ENCODE data around the gene RPS6KB2.
"Not testable (repeated sequence)": the region's sequence is repeated elsewhere in the genome, so short reads cannot be mapped to it uniquely, and the experiment has no call there.

RPS6KB2 gene

GRCh38 chr11:67397986-67398660, 30.2 kb upstream of the RPS6KB2 start:
- DNase-seq = no peak

- no peak for DNase-seq
Measured at GRCh38 chr11:67398661-67399563, 29.4 kb upstream of the RPS6KB2 start.

- DNase-seq = no peak
Measured at GRCh38 chr11:67400251-67400941, 27.9 kb upstream of the RPS6KB2 start.

DNA sequence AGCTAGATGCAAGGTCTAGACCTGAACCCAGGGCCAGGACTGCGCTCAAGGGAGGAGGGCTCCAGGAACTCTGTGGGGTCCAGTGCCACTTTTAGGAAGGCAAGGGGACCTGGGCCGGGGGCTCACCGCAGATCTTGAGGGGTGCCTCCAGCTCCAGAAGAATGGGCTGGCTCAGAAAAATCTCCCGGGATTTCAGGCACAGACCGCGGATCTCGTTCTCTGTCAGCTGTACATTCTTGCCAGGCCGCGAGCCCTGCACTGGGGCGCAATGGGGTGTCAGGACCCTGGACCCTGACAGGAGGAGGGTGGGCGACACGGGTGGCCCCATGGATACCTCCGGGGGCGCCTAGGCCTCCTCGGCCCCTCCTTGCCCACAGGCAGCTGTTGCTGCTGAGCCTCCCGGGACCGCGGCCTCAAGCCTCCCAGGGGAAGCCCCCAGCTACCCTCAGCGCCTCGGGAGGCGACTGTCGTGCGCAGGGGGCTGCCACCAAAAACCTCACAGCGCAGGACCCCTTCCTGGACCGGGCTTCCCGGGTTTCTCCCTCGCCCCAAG, 27.3 kb upstream of the RPS6KB2 start:
- no peak for DNase-seq

GRCh38 chr11:67401495-67402191, 26.7 kb upstream of the RPS6KB2 start, which contains the start of gene PPP1CA:
TSS of gene PPP1CA (minus strand) at chr11:67401858. CDS start at chr11:67401782, 76 bp downstream.
- peak; percentile 78 to 88 for DNase-seq

- not testable (repeated sequence) for DNase-seq
Measured at GRCh38 chr11:67402192-67402839, 26.0 kb upstream of the RPS6KB2 start.

DNA sequence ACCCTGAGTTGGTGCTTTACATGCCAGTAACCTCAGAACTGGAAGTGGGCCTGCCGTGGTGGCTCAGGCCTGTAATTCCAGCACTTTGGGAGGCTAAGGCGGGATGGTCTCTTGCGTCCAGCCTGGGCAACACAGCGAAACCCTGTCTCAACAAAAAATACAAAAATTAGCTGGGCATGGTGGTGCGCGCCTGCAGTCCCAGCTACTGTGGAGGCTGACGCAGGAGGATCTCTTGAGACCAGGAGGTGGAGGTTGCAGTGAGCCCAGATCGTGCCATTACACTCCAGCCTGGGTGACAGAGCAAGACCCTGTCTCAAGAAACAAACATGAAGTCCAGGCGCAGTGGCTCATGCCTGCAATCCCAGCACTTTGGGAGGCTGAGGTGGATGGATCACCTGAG, 25.2 kb upstream of the RPS6KB2 start:
- DNase-seq = not testable (repeated sequence)

DNA sequence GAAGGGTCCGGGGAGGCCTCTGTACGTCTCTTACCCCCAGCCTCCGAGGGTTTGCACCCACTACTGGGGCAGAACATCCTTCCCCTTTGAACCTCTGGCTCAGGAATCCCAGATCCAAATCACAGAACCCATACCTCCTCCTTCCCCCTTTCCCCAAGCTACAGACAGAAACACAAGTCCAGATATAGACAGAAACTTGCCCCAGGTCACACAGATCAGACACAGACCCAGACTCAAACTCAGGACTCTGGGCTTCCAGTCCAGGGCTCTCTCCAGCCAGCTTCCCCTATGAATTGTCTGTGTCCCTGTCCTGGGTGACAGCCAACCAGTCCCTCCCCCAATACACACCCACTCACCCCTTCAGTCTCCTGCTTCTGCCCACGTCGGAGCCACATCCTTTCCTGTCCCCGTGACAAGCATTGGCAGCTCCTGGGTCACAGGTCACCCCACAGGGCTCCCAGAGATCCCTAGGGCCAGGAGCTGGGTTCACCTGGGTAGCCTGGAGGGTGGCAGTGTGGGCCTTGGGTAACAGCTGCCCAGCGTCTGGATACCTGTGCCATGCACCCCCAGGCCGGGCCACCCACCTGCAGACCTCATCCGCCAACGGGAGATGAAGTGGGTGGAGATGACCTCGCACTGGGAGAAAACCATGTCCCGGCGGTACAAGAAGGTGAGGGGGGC, 23.6 kb upstream of the RPS6KB2 start:
- no peak for DNase-seq

DNA sequence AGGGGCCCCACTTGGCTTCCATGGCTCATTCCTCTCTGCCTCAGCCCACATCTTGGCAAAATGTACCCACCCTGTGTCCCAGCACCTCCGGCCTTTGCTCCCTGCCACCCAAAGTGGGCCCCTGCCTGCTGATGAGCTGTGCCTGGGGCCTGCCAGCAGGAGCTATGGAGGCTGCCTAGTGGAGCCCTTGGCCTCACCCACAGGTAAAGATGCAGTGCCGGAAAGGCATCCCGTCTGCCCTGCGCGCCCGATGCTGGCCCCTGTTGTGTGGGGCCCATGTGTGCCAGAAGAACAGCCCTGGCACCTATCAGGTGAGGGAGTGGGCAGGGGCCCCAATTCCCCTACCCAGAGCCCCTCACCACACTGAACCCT, 23.1 kb upstream of the RPS6KB2 start:
- DNase-seq = no peak

- DNase-seq = no peak
Measured at GRCh38 chr11:67405688-67406339, 22.5 kb upstream of the RPS6KB2 start.

GRCh38 chr11:67406420-67406968, 21.8 kb upstream of the RPS6KB2 start:
- DNase-seq = no peak

- DNase-seq = no peak
Measured at GRCh38 chr11:67406969-67407687, 21.2 kb upstream of the RPS6KB2 start.

DNA sequence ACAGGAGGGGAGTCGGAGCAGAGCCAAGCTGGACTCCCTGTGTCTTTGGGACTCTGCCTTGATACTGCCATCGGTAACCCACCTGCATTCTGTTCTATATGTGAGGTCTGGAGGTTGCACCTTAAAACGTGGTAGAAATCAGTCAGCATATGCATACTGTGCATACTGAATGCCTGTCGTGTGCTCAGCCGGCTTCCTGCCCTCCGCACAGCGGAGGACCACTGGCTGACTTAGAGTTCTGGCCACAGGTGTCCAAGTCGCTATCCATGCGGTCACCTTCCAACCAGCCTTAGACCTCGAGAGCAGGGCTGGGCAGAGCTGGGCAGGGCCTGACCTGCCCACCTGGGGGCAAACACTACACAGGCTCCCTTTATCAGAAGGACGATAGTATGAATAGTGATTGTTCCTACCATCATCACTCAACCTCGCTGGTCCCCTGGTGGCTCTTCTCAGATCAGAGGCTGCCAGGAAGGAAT, 20.6 kb upstream of the RPS6KB2 start:
- DNase-seq = no peak

DNA sequence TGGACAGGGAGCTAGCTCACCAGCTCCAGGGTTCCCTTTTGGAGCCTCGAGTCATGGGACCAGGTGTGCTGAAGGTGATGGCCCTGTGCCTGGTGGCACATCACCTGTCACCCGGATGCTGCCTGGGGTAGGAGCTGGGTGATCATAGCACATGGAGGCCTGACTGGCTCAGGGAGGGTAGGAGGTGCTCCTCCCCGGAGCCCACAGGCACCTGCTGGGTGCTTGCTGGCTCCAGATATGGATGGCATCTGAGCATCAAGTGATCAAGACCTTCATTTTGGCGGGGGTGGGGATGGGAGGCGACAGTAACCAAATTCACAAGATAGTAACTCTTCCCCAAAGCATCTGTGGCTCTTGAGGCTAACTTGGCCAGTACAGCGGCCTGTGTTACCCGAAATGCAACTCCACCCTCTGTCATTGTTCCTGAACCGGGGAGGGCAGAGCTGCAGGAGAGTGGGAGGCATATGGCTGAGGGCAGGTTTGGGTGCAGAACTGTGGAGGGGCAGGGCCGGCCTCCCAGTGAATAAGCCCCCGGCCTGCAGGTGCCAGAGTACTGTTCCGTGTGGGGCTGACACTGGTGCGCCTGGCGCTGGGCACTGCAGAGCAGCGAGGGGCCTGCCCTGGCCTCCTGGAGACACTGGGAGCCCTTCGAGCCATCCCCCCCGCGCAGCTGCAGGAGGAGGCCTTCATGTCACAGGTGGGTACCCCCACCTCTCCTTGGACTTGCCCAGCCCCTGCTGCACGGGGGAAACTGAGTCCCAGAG, 19.7 kb upstream of the RPS6KB2 start:
- no peak for DNase-seq

GRCh38 chr11:67409261-67409666, 19.0 kb upstream of the RPS6KB2 start:
- DNase-seq = no peak

DNA sequence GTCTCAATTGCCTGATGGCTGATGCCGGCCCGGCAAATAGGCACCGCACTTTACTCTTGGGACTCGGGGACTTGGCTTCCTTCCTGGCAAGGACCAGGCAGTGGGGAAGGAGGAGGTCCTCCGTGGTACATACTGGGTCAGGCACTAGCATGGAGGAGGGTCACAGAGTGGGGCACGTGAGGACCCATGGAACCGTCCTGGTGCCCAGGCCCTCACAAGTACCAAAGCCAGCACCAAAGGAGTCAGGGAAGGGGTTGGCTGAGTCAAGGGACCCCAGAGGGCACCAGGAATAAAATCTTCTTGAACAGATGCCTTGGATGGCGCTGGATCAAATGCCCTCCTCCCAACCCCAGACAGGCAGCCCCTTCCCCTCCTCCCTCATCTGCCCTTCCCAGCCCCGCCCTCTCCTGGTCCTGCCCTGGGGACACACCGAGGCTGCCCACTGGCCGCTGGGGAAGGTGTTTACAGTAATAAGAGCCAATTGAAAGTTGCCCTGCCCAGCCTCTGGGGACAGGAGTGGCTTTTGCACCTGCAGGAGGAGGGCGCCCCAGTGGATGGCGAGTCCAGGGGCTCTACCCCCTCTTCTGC, 18.4 kb upstream of the RPS6KB2 start:
- DNase-seq = peak in 1 of 2 experiments; percentile 12

DNA sequence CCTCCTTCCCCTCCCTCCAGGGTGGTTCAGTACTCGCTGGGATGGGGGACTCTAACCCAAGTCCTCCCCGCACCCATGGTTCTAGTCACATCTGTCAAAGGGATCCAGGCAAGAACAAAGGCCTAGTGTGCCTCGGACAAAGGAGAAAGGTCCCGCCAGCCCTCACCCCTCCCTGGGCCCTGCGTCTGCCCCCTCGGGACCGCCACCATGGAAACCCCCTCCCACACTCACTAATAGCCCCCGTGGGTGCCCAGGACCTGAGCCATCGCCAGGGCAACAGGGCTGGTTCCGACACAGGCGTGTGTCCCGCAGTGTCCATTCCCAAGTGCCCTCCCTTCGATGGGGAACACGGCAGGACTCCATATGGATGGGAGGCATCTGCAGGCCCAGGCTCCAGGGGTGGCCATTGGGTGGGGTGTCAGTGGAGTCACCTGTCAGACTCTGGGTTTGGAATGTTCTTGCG, 17.9 kb upstream of the RPS6KB2 start:
- DNase-seq = no peak
